Astrocyte (in vitro differentiated cells and primary cell): ENCODE results near the gene LRBA. TPM values are rescaled to one million over a fixed set of nuclear protein-coding genes. Genes with fewer than 3 reads are reported as not detected.

Experiments used
- DNase-seq: peaks from one replicate; pipeline ENCODE4 v3.0.0-alpha.2; 2010; ENCODE audit warnings: low read depth
- FAIRE-seq: peaks from 2 replicates; lab custom pipeline; 2011; peaks lifted over from hg19 to GRCh38; lab: Jason Lieb, UNC
- H2AFZ ChIP-seq: 2 replicates; pipeline ENCODE4 v1.6.0; 2012; ENCODE audit warnings: low read depth, low read length, inconsistent platforms
- H3K27ac ChIP-seq: 2 replicates; pipeline ENCODE4 v1.5.1; 2011; ENCODE audit warnings: low read depth, low read length, inconsistent platforms
- H3K27me3 ChIP-seq: 2 replicates; pipeline ENCODE4 v1.6.0; 2011; ENCODE audit warnings: low read length, inconsistent platforms; ENCODE audit not compliant: insufficient read depth
- H3K36me3 ChIP-seq: 2 replicates; pipeline ENCODE4 v1.5.1; 2011; ENCODE audit warnings: low read length, inconsistent platforms; ENCODE audit not compliant: insufficient read depth
- H3K4me1 ChIP-seq: 2 replicates; pipeline ENCODE4 v1.5.1; 2011; ENCODE audit warnings: low read length, inconsistent platforms; ENCODE audit not compliant: insufficient read depth
- H3K4me2 ChIP-seq: 2 replicates; pipeline ENCODE4 v1.6.0; 2012; ENCODE audit warnings: low read length, inconsistent platforms
- H3K4me3 ChIP-seq: 2 replicates; pipeline ENCODE4 v1.5.1; 2011; ENCODE audit warnings: low read depth, mild to moderate bottlenecking, low read length, inconsistent platforms; ENCODE audit not compliant: insufficient read depth
- H3K79me2 ChIP-seq: 2 replicates; pipeline ENCODE4 v1.6.0; 2012; ENCODE audit warnings: mild to moderate bottlenecking, low read length, inconsistent platforms; ENCODE audit not compliant: insufficient read depth
- H3K9ac ChIP-seq: 2 replicates; pipeline ENCODE4 v1.6.0; 2012; ENCODE audit warnings: mild to moderate bottlenecking, low read length, inconsistent platforms
- H3K9me3 ChIP-seq: 2 replicates; pipeline ENCODE4 v1.5.1; 2012; ENCODE audit warnings: low read depth, mild to moderate bottlenecking, low read length, inconsistent platforms; ENCODE audit not compliant: insufficient read depth
- H4K20me1 ChIP-seq: 2 replicates; pipeline ENCODE4 v1.6.0; 2012; ENCODE audit warnings: low read length, inconsistent platforms; ENCODE audit not compliant: insufficient read depth
- H3K27ac Mint-ChIP-seq: one replicate; pipeline ENCODE4 v1.8.0; 2021; ENCODE audit warnings: mild to moderate bottlenecking, mixed read lengths; ENCODE audit not compliant: unreplicated experiment
- H3K27me3 Mint-ChIP-seq: one replicate; pipeline ENCODE4 v1.8.0; 2021; ENCODE audit warnings: low read depth, mixed read lengths; ENCODE audit not compliant: unreplicated experiment
- H3K36me3 Mint-ChIP-seq: one replicate; pipeline ENCODE4 v1.8.0; 2021; ENCODE audit warnings: low read depth, mixed read lengths; ENCODE audit not compliant: unreplicated experiment
- H3K4me1 Mint-ChIP-seq: one replicate; pipeline ENCODE4 v1.8.0; 2021; ENCODE audit warnings: low read depth, mixed read lengths; ENCODE audit not compliant: unreplicated experiment
- H3K4me3 Mint-ChIP-seq: one replicate; pipeline ENCODE4 v1.8.0; 2021; ENCODE audit warnings: mild to moderate bottlenecking, moderate library complexity, mixed read lengths; ENCODE audit not compliant: unreplicated experiment
- H3K9me3 Mint-ChIP-seq: one replicate; pipeline ENCODE4 v1.8.0; 2021; ENCODE audit warnings: mild to moderate bottlenecking, mixed read lengths; ENCODE audit not compliant: unreplicated experiment
- CTCF ChIP-seq: IDR thresholded peaks from 2 replicates; pipeline ENCODE4 v1.5.1; 2011; ENCODE audit warnings: low read depth, mild to moderate bottlenecking, inconsistent platforms, low read length, moderate library complexity; ENCODE audit not compliant: insufficient read depth
- EZH2 ChIP-seq: IDR thresholded peaks from 2 replicates; pipeline ENCODE4 v1.6.1; 2012; ENCODE audit warnings: mild to moderate bottlenecking, low read length, inconsistent platforms; ENCODE audit not compliant: insufficient read depth
- total RNA-seq: library from RNA; stranded (reverse); gene quantifications from 2 replicates; pipeline ENCODE4 v1.2.1, GENCODE V29; 2021

Gene LRBA
- total RNA-seq, 1 donor from 2014 or later: 25.3 TPM

GRCh38 chr4:150874338-150875226 lies 140.5 kb downstream of the LRBA start:
- Mint-ChIP-seq H3K4me1 (no peaks in the 10 kb centered on the region), H3K27me3 (no peaks in the 10 kb centered on the region), H3K9me3 (peaks cover 10% of the 10 kb centered on the region), H3K27ac (no peak overlapping the region), H3K36me3 (peaks cover 10% of the 10 kb centered on the region), H3K4me3 (no peak overlapping the region)
- Histone ChIP-seq H3K4me2 (no peak overlapping the region), H2AFZ (no peak overlapping the region), H3K36me3 (no peaks in the 10 kb centered on the region), H3K4me3 (no peak overlapping the region), H3K9ac (no peak overlapping the region), H3K79me2 (no peaks in the 10 kb centered on the region), H3K27me3 (no peaks in the 10 kb centered on the region), H3K4me1 (no peaks in the 10 kb centered on the region), H3K27ac (no peak overlapping the region), H4K20me1 (no peaks in the 10 kb centered on the region), H3K9me3 (no peaks in the 10 kb centered on the region)
- no peak for TF ChIP-seq CTCF
- no peak for TF ChIP-seq EZH2
- FAIRE-seq: no peak
- peak; percentile 16 for DNase-seq

GRCh38 chr4:150867148-150867547 lies 147.9 kb downstream of the LRBA start:
- Mint-ChIP-seq H3K9me3 (no peaks in the 10 kb centered on the region), H3K36me3 (no peaks in the 10 kb centered on the region), H3K4me1 (no peaks in the 10 kb centered on the region), H3K4me3 (no peak overlapping the region), H3K27ac (no peak overlapping the region), H3K27me3 (no peaks in the 10 kb centered on the region)
- Histone ChIP-seq H3K4me1 (no peaks in the 10 kb centered on the region), H3K27me3 (no peaks in the 10 kb centered on the region), H3K9me3 (no peaks in the 10 kb centered on the region), H3K79me2 (no peaks in the 10 kb centered on the region), H3K4me2 (no peak overlapping the region), H4K20me1 (no peaks in the 10 kb centered on the region), H2AFZ (no peak overlapping the region), H3K27ac (no peak overlapping the region), H3K4me3 (no peak overlapping the region), H3K36me3 (no peaks in the 10 kb centered on the region), H3K9ac (no peak overlapping the region)
- FAIRE-seq (peak; percentile 71), DNase-seq (peak; percentile 52)
- TF ChIP-seq EZH2 (no peak), CTCF (peak; percentile 64)

- Histone ChIP-seq H4K20me1 (no peaks in the 10 kb centered on the region), H3K27ac (no peak overlapping the region), H2AFZ (no peak overlapping the region), H3K9ac (no peak overlapping the region), H3K36me3 (no peaks in the 10 kb centered on the region), H3K27me3 (no peaks in the 10 kb centered on the region), H3K4me2 (no peak overlapping the region), H3K4me1 (no peaks in the 10 kb centered on the region), H3K4me3 (no peak overlapping the region), H3K9me3 (no peaks in the 10 kb centered on the region), H3K79me2 (no peaks in the 10 kb centered on the region)
- no peak for DNase-seq
- no peak for FAIRE-seq
- H3K27me3 Mint-ChIP-seq: no peaks in the 10 kb centered on the region
- no peak overlapping the region for H3K4me3 Mint-ChIP-seq
- H3K36me3 Mint-ChIP-seq: no peaks in the 10 kb centered on the region
- no peaks in the 10 kb centered on the region for H3K9me3 Mint-ChIP-seq
- no peak overlapping the region for H3K27ac Mint-ChIP-seq
- no peaks in the 10 kb centered on the region for H3K4me1 Mint-ChIP-seq
- TF ChIP-seq EZH2 (no peak), CTCF (no peak)
Observed at GRCh38 chr4:150863456-150863855, 151.6 kb downstream of the LRBA start.
